GM12878 (cell line): Measurements from ENCODE around the gene CYP2C8. TPM values are rescaled to one million over a fixed set of nuclear protein-coding genes. Genes with fewer than 3 reads are reported as not detected.

ENCODE experiments used
- ATAC-seq: fragments of 200-7000 bp; cut with Tn5 transposase; 3 replicates; pipeline ENCODE4 v1.9.1; 2020; ENCODE audit warnings: mild to moderate bottlenecking, moderate library complexity
- BruUV-seq: library from RNA; stranded (reverse); fragments of 400-500 nt; replicated peaks from 2 replicates; lab custom pipeline; 2021; lab: Mats Ljungman, UMichigan
- CTCF ChIA-PET: fragments of 300-600 bp; sonication (Branson Sonifier 250); formaldehyde crosslinking; extraction: SDS; loops from one replicate; lab custom pipeline; 2021; ENCODE audit warnings: inconsistent platforms; lab: Yijun Ruan, JAX
- POLR2A ChIA-PET: fragments of 350-600 bp; formaldehyde crosslinking; extraction: SDS; loops from one replicate; lab custom pipeline; 2021; ENCODE audit warnings: inconsistent platforms; lab: Charles Lee
- RAD21 ChIA-PET: fragments of 300-600 bp; sonication (Branson Sonifier 250); formaldehyde crosslinking; loops from one replicate; lab custom pipeline; 2023; ENCODE audit warnings: antibody characterized with exemption; ENCODE audit not compliant: unreplicated experiment; lab: Charles Lee
- SMC1A ChIA-PET: fragments of 300-600 bp; sonication (Branson Sonifier 250); formaldehyde crosslinking; loops from one replicate; lab custom pipeline; 2023; ENCODE audit not compliant: unreplicated experiment, uncharacterized antibody; lab: Charles Lee
- DNase-seq: peaks from one replicate; pipeline ENCODE4 v3.0.0-alpha.2; 2011; ENCODE audit warnings: low read depth, low spot score
- FAIRE-seq: peaks from 3 replicates; lab custom pipeline; 2011; peaks lifted over from hg19 to GRCh38; lab: Jason Lieb, UNC
- H2AFZ ChIP-seq: 2 replicates; pipeline ENCODE4 v1.6.0; 2011; ENCODE audit warnings: low read depth, low read length, control low read depth; ENCODE audit not compliant: control insufficient read depth
- H3K27ac ChIP-seq: 2 replicates; pipeline ENCODE4 v1.5.1; 2011; ENCODE audit warnings: control low read depth; ENCODE audit not compliant: control insufficient read depth, insufficient read depth
- H3K27me3 ChIP-seq, 2 experiments: replicated peaks in 1 of 2; 2 replicates each; pipeline versions ENCODE4 v1.6.0 to v1.6.1; 2011; ENCODE audit warnings: low read length in 1 of 2; ENCODE audit not compliant: control insufficient read depth in 2 of 2, insufficient read depth in 2 of 2
- H3K36me3 ChIP-seq, 2 experiments: 2 replicates each; pipeline ENCODE4 v1.5.1; 2011; ENCODE audit warnings: low read length in 1 of 2; ENCODE audit not compliant: control insufficient read depth in 2 of 2, insufficient read depth in 2 of 2
- H3K4me1 ChIP-seq: 2 replicates; pipeline ENCODE4 v1.6.1; 2011; ENCODE audit warnings: mild to moderate bottlenecking, low read length, moderate library complexity, mixed read lengths; ENCODE audit not compliant: control insufficient read depth, insufficient read depth
- H3K4me2 ChIP-seq: 2 replicates; pipeline ENCODE4 v1.6.0; 2011; ENCODE audit warnings: control low read depth; ENCODE audit not compliant: control insufficient read depth, insufficient read depth
- H3K4me3 ChIP-seq: fragments of 200-600 bp; sonication (generic); 2 replicates; pipeline ENCODE4 v1.5.1; 2016
- H3K79me2 ChIP-seq: 2 replicates; pipeline ENCODE4 v1.6.0; 2011; ENCODE audit warnings: low read length; ENCODE audit not compliant: control insufficient read depth, insufficient read depth
- H3K9ac ChIP-seq: 2 replicates; pipeline ENCODE4 v1.8.0; 2011; ENCODE audit warnings: low read length, control low read depth, mixed read lengths; ENCODE audit not compliant: control insufficient read depth, insufficient read depth
- H3K9me3 ChIP-seq: replicated peaks from 3 replicates; pipeline ENCODE4 v1.5.1; 2011; ENCODE audit warnings: mild to moderate bottlenecking, low read length; ENCODE audit not compliant: control insufficient read depth, insufficient read depth
- H4K20me1 ChIP-seq: 2 replicates; pipeline ENCODE4 v1.6.0; 2011; ENCODE audit not compliant: control insufficient read depth, insufficient read depth
- CHD2 ChIP-seq: IDR thresholded peaks from 2 replicates; pipeline ENCODE4 v1.6.1; 2011; ENCODE audit warnings: low read depth, low read length, improper control_type of control experiment, borderline replicate concordance
- IKZF1 ChIP-seq: fragments of 450-650 bp; conservative IDR thresholded peaks from 2 replicates; pipeline ENCODE4 v1.6.1; 2017; ENCODE audit warnings: antibody characterized with exemption, mild to moderate bottlenecking
- NFXL1 ChIP-seq: fragments of 450-650 bp; IDR thresholded peaks from 2 replicates; pipeline ENCODE4 v1.6.1; 2017; ENCODE audit warnings: antibody characterized with exemption, mild to moderate bottlenecking, borderline replicate concordance
- RAD51 ChIP-seq: fragments of 450-650 bp; IDR thresholded peaks from 2 replicates; pipeline ENCODE4 v1.6.1; 2016; ENCODE audit warnings: moderate library complexity, mild to moderate bottlenecking, inconsistent platforms
- RBBP5 ChIP-seq: fragments of 200-600 bp; sonication (generic); conservative IDR thresholded peaks from 2 replicates; pipeline ENCODE4 v1.6.1; 2016
- SRF ChIP-seq, 2 experiments: IDR thresholded peaks; 2 replicates each; pipeline ENCODE4 v1.6.1; 2011; ENCODE audit warnings: low read depth in 2 of 2, low read length in 2 of 2, mild to moderate bottlenecking in 1 of 2, moderate library complexity in 1 of 2
- STAT3 ChIP-seq: IDR thresholded peaks from 2 replicates; pipeline ENCODE4 v1.6.1; 2011; ENCODE audit warnings: low read depth, low read length, improper control_type of control experiment
- USF1 ChIP-seq: IDR thresholded peaks from 2 replicates; pipeline ENCODE4 v1.6.1; 2011; ENCODE audit warnings: borderline replicate concordance, low read depth, mild to moderate bottlenecking, moderate library complexity, mixed read lengths, low read length; ENCODE audit not compliant: insufficient read depth; ENCODE audit errors: extremely low read length
- WGBS: methylation state at CpG from one replicate; pipeline ENCODE4 v1.1.6; 2016; ENCODE audit warnings: low lambda C conversion rate; ENCODE audit not compliant: insufficient replicate concordance, insufficient coverage; ENCODE audit errors: missing lambda C conversion rate; 5-methylcytosine and 5-hydroxymethylcytosine counted together
- in situ Hi-C: fragments of 300-500 bp; cut with MboI; formaldehyde crosslinking; loops from 9 replicates; pipeline ENCODE4 v1.14.3; 2018; ENCODE audit warnings: mixed read lengths
- intact Hi-C: fragments of 100-400 bp; cut with micrococcal nuclease; formaldehyde crosslinking; loops from one replicate; pipeline ENCODE4 v1.14.2; 2022; ENCODE audit not compliant: unreplicated experiment
- polyA plus RNA-seq, 11 experiments: library from polyadenylated mRNA; depleted of rRNA in 4 of 11; unstranded in 6 of 11; stranded (reverse) in 5 of 11; fragments of >200 nt; fragmentation: Nextera tagmentation in 4 of 11; fragmentation: Illumina TruSeq in 1 of 11; extraction: Ambion mirVana in 4 of 11; extraction: Trizol in 1 of 11; gene quantifications; 1 replicate in 1 of 11; 2 replicates in 10 of 11; pipeline versions ENCODE4 v1.2.1 to v1.2.3, GENCODE V29; 2011 to 2016; ENCODE audit warnings: inconsistent platforms in 2 of 11, missing spikeins in 2 of 11, low read depth in 1 of 11
- total RNA-seq, 4 experiments: library from RNA; depleted of rRNA in 3 of 4; stranded (reverse); fragments of >200 nt in 3 of 4; fragmentation: Illumina TruSeq in 1 of 4; extraction: Trizol in 1 of 4; gene quantifications; 2 replicates each; pipeline versions ENCODE4 v1.2.1 to v1.2.3, GENCODE V29; 2013 to 2021
- TF ChIP-seq, protein P1 (sequence below): fragments of 450-650 bp; IDR thresholded peaks from 2 replicates; pipeline ENCODE4 v1.6.1; 2016; ENCODE audit warnings: mild to moderate bottlenecking, moderate library complexity, borderline replicate concordance
- TF ChIP-seq, protein P2 (sequence below): fragments of 450-650 bp; IDR thresholded peaks from 2 replicates; pipeline ENCODE4 v1.6.1; 2017; ENCODE audit warnings: mild to moderate bottlenecking, low read depth, inconsistent platforms; ENCODE audit not compliant: poor library complexity, severe bottlenecking

Gene CYP2C8
- total and polyA plus RNA-seq, 10 of the 15 experiments (the other 5 are each of a cell fraction or from before 2014, with no cell fraction given): 0.10 to 0.82 (median 0.36) TPM; not detected in 2

DNA sequence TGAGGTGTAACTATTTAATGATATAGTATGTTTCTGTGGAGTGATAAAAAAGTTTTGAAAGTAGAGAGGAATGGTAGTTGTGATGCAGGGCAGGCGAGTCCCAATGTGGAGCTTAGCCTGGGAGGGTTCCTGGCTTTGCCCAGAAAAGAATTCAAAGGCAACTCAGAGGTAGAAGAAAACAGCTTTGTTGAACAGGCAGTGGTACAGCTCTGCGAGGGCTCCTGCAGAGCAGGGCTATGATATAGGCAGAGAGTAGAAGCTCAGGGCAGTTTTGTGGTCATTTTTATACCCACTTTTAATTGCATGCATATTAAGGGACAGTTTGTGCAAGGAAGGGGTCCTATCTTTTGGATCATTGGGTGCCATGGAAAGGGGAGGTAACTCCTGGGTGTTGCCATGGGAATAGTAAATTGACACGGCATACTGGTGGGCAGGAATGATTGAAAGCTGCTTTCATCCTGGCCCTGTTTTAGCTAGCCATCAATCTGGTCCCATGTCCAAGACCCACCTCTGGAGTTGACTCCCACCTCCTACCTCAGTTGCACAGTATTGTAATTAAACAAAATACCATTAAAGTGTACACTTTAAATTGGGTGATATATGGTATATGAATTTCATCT lies 12.4 kb downstream of the CYP2C8 start:
- FAIRE-seq (no peak), DNase-seq (no peak), ATAC-seq (no peak)
- Histone ChIP-seq H3K9ac (no peak overlapping the region), H3K4me2 (no peak overlapping the region), H2AFZ (no peak overlapping the region), H3K36me3 (no peaks in the 10 kb centered on the region), H3K4me1 (no peaks in the 10 kb centered on the region), H3K4me3 (no peak overlapping the region), H4K20me1 (no peaks in the 10 kb centered on the region), H3K79me2 (no peaks in the 10 kb centered on the region), H3K27me3 (no peaks in the 10 kb centered on the region), H3K9me3 (no peaks in the 10 kb centered on the region), H3K27ac (no peak overlapping the region)
- intact Hi-C loops (no loop called here), in situ Hi-C loops (no loop called here)
- SMC1A ChIA-PET: no interaction called here
- POLR2A ChIA-PET: interaction anchor here (0.8 kb wide), 1 partner anchor 13 kb away, joined by 4 read pairs; the partner anchor contains the start of gene CYP2C8
- no TSS peak for BruUV-seq
- no peak for TF ChIP-seq SRF (IDR thresholded peaks at IDR 0.05; ENCODE audit: low read depth in 2 of 2, low read length in 2 of 2)
- no peak for TF ChIP-seq STAT3
- TF ChIP-seq, protein P1, sequence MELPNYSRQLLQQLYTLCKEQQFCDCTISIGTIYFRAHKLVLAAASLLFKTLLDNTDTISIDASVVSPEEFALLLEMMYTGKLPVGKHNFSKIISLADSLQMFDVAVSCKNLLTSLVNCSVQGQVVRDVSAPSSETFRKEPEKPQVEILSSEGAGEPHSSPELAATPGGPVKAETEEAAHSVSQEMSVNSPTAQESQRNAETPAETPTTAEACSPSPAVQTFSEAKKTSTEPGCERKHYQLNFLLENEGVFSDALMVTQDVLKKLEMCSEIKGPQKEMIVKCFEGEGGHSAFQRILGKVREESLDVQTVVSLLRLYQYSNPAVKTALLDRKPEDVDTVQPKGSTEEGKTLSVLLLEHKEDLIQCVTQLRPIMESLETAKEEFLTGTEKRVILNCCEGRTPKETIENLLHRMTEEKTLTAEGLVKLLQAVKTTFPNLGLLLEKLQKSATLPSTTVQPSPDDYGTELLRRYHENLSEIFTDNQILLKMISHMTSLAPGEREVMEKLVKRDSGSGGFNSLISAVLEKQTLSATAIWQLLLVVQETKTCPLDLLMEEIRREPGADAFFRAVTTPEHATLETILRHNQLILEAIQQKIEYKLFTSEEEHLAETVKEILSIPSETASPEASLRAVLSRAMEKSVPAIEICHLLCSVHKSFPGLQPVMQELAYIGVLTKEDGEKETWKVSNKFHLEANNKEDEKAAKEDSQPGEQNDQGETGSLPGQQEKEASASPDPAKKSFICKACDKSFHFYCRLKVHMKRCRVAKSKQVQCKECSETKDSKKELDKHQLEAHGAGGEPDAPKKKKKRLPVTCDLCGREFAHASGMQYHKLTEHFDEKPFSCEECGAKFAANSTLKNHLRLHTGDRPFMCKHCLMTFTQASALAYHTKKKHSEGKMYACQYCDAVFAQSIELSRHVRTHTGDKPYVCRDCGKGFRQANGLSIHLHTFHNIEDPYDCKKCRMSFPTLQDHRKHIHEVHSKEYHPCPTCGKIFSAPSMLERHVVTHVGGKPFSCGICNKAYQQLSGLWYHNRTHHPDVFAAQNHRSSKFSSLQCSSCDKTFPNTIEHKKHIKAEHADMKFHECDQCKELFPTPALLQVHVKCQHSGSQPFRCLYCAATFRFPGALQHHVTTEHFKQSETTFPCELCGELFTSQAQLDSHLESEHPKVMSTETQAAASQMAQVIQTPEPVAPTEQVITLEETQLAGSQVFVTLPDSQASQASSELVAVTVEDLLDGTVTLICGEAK: no peak
- TF ChIP-seq, protein P2, sequence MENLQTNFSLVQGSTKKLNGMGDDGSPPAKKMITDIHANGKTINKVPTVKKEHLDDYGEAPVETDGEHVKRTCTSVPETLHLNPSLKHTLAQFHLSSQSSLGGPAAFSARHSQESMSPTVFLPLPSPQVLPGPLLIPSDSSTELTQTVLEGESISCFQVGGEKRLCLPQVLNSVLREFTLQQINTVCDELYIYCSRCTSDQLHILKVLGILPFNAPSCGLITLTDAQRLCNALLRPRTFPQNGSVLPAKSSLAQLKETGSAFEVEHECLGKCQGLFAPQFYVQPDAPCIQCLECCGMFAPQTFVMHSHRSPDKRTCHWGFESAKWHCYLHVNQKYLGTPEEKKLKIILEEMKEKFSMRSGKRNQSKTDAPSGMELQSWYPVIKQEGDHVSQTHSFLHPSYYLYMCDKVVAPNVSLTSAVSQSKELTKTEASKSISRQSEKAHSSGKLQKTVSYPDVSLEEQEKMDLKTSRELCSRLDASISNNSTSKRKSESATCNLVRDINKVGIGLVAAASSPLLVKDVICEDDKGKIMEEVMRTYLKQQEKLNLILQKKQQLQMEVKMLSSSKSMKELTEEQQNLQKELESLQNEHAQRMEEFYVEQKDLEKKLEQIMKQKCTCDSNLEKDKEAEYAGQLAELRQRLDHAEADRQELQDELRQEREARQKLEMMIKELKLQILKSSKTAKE: no peak
- no peak for TF ChIP-seq CHD2
- TF ChIP-seq RAD51: no peak
- TF ChIP-seq USF1: no peak
- TF ChIP-seq IKZF1: no peak
- no peak for TF ChIP-seq NFXL1
- no peak for TF ChIP-seq RBBP5
- WGBS: 4% methylated on average over 3 of the region's 3 CpGs
- RAD21 ChIA-PET: no interaction called here
- CTCF ChIA-PET: no interaction called here
